ENCODE results near the gene MICAL2.

MICAL2 gene

GRCh38 chr11:12266943-12267342, 156.6 kb downstream of the MICAL2 start:
- H3K79me2 ChIP-seq (ENCODE audit: control insufficient read depth, insufficient read depth, low read length, unreplicated experiment): no peaks in the 10 kb centered on the region
- no peak overlapping the region for H3K4me3 ChIP-seq (ENCODE audit: low read depth, low read length)
- peaks cover 11% of the 10 kb centered on the region for H3K4me1 ChIP-seq (ENCODE audit: control insufficient read depth, insufficient read depth, low read length, unreplicated experiment)
- H3K27ac ChIP-seq (ENCODE audit: low read depth, low read length): no peak overlapping the region
- no peaks in the 10 kb centered on the region for H3K27me3 ChIP-seq (ENCODE audit: insufficient read depth, low read length)
- H2AFZ ChIP-seq (ENCODE audit: low read length, unreplicated experiment): no peak overlapping the region
- no peaks in the 10 kb centered on the region; the same call in 1 of the 2 replicates for H3K36me3 ChIP-seq (ENCODE audit: insufficient read depth, low read length)

GRCh38 chr11:12267921-12268320, 157.5 kb downstream of the MICAL2 start:
- Histone ChIP-seq H3K4me1 (ENCODE audit: control insufficient read depth, insufficient read depth, low read length, unreplicated experiment) (peaks cover 17% of the 10 kb centered on the region), H3K4me3 (ENCODE audit: low read depth, low read length) (no peak overlapping the region), H3K27me3 (ENCODE audit: insufficient read depth, low read length) (no peaks in the 10 kb centered on the region), H3K27ac (ENCODE audit: low read depth, low read length) (no peak overlapping the region), H3K36me3 (ENCODE audit: insufficient read depth, low read length) (no peaks in the 10 kb centered on the region; the same call in 1 of the 2 replicates), H2AFZ (ENCODE audit: low read length, unreplicated experiment) (no peak overlapping the region), H3K79me2 (ENCODE audit: control insufficient read depth, insufficient read depth, low read length, unreplicated experiment) (no peaks in the 10 kb centered on the region)

- peak overlapping the region; percentile 53; the same call in 1 of the 2 replicates for H3K27ac ChIP-seq (ENCODE audit: low read depth, low read length)
- no peaks in the 10 kb centered on the region for H3K79me2 ChIP-seq (ENCODE audit: control insufficient read depth, insufficient read depth, low read length, unreplicated experiment)
- H3K36me3 ChIP-seq (ENCODE audit: insufficient read depth, low read length): no peaks in the 10 kb centered on the region
- no peak overlapping the region for H2AFZ ChIP-seq (ENCODE audit: low read length, unreplicated experiment)
- no peaks in the 10 kb centered on the region for H3K27me3 ChIP-seq (ENCODE audit: insufficient read depth, low read length)
- H3K4me1 ChIP-seq (ENCODE audit: control insufficient read depth, insufficient read depth, low read length, unreplicated experiment): peaks cover 26% of the 10 kb centered on the region
- no peak overlapping the region for H3K4me3 ChIP-seq (ENCODE audit: low read depth, low read length)
Measured at GRCh38 chr11:12269104-12269441, 158.7 kb downstream of the MICAL2 start.

- Histone ChIP-seq H2AFZ (ENCODE audit: low read length, unreplicated experiment) (no peak overlapping the region), H3K27me3 (ENCODE audit: insufficient read depth, low read length) (no peaks in the 10 kb centered on the region), H3K79me2 (ENCODE audit: control insufficient read depth, insufficient read depth, low read length, unreplicated experiment) (no peaks in the 10 kb centered on the region), H3K27ac (ENCODE audit: low read depth, low read length) (no peak overlapping the region), H3K36me3 (ENCODE audit: insufficient read depth, low read length) (no peaks in the 10 kb centered on the region), H3K4me1 (ENCODE audit: control insufficient read depth, insufficient read depth, low read length, unreplicated experiment) (peaks cover 32% of the 10 kb centered on the region), H3K4me3 (ENCODE audit: low read depth, low read length) (no peak overlapping the region)
Measured at GRCh38 chr11:12269446-12270214, 159.2 kb downstream of the MICAL2 start.

DNA sequence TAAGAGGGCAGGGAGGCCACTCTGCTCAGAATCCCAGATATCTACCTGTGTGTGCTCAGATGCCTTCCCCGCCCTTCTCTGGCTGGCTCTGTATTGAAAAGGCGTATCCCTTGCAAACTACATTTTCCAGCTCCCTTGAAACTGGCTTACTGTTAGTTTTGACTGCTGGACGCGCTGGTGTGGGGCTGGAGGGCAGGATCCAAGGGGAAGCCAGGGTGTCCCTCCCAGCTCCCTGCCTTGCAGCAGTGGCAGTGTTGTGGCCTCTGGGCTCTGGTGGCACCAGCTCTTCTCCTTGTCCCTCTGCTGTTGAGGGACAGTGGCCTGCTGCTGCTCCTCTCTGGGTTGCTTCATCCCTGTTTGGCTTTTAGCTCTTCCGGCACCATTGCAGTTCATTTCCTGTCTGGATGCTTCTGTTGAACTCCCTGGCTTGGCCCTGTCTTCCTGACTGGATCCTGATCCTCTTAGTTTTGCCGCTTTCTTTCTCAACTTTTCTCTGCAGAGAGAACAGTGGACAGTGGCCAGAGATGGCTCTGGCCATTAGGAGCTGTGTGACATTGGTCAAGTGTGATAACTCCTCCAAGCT, 159.9 kb downstream of the MICAL2 start:
- Histone ChIP-seq H3K36me3 (ENCODE audit: insufficient read depth, low read length) (no peaks in the 10 kb centered on the region), H2AFZ (ENCODE audit: low read length, unreplicated experiment) (no peak overlapping the region), H3K79me2 (ENCODE audit: control insufficient read depth, insufficient read depth, low read length, unreplicated experiment) (no peaks in the 10 kb centered on the region), H3K4me3 (ENCODE audit: low read depth, low read length) (no peak overlapping the region), H3K4me1 (ENCODE audit: control insufficient read depth, insufficient read depth, low read length, unreplicated experiment) (peaks cover 38% of the 10 kb centered on the region), H3K27me3 (ENCODE audit: insufficient read depth, low read length) (no peaks in the 10 kb centered on the region), H3K27ac (ENCODE audit: low read depth, low read length) (no peak overlapping the region)

GRCh38 chr11:12270817-12271216, 160.4 kb downstream of the MICAL2 start:
- Histone ChIP-seq H3K4me3 (ENCODE audit: low read depth, low read length) (no peak overlapping the region), H3K27ac (ENCODE audit: low read depth, low read length) (no peak overlapping the region), H3K36me3 (ENCODE audit: insufficient read depth, low read length) (no peaks in the 10 kb centered on the region), H3K27me3 (ENCODE audit: insufficient read depth, low read length) (no peaks in the 10 kb centered on the region), H3K79me2 (ENCODE audit: control insufficient read depth, insufficient read depth, low read length, unreplicated experiment) (no peaks in the 10 kb centered on the region), H3K4me1 (ENCODE audit: control insufficient read depth, insufficient read depth, low read length, unreplicated experiment) (peaks cover 38% of the 10 kb centered on the region), H2AFZ (ENCODE audit: low read length, unreplicated experiment) (no peak overlapping the region)

GRCh38 chr11:12271241-12271640, 160.9 kb downstream of the MICAL2 start:
- H3K4me1 ChIP-seq (ENCODE audit: control insufficient read depth, insufficient read depth, low read length, unreplicated experiment): peaks cover 38% of the 10 kb centered on the region
- H3K36me3 ChIP-seq (ENCODE audit: insufficient read depth, low read length): no peaks in the 10 kb centered on the region
- H3K79me2 ChIP-seq (ENCODE audit: control insufficient read depth, insufficient read depth, low read length, unreplicated experiment): no peaks in the 10 kb centered on the region
- no peak overlapping the region for H2AFZ ChIP-seq (ENCODE audit: low read length, unreplicated experiment)
- no peak overlapping the region for H3K4me3 ChIP-seq (ENCODE audit: low read depth, low read length)
- H3K27ac ChIP-seq (ENCODE audit: low read depth, low read length): no peak overlapping the region
- no peaks in the 10 kb centered on the region for H3K27me3 ChIP-seq (ENCODE audit: insufficient read depth, low read length)

- Histone ChIP-seq H2AFZ (ENCODE audit: low read length, unreplicated experiment) (no peak overlapping the region), H3K36me3 (ENCODE audit: insufficient read depth, low read length) (no peaks in the 10 kb centered on the region), H3K27ac (ENCODE audit: low read depth, low read length) (no peak overlapping the region), H3K4me3 (ENCODE audit: low read depth, low read length) (no peak overlapping the region), H3K79me2 (ENCODE audit: control insufficient read depth, insufficient read depth, low read length, unreplicated experiment) (no peaks in the 10 kb centered on the region), H3K4me1 (ENCODE audit: control insufficient read depth, insufficient read depth, low read length, unreplicated experiment) (peaks cover 38% of the 10 kb centered on the region), H3K27me3 (ENCODE audit: insufficient read depth, low read length) (no peaks in the 10 kb centered on the region)
Measured at GRCh38 chr11:12271826-12272366, 161.5 kb downstream of the MICAL2 start.

GRCh38 chr11:12272821-12273617, 162.6 kb downstream of the MICAL2 start:
- Histone ChIP-seq H3K4me3 (ENCODE audit: low read depth, low read length) (no peak overlapping the region), H3K36me3 (ENCODE audit: insufficient read depth, low read length) (no peaks in the 10 kb centered on the region), H3K79me2 (ENCODE audit: control insufficient read depth, insufficient read depth, low read length, unreplicated experiment) (no peaks in the 10 kb centered on the region), H3K27ac (ENCODE audit: low read depth, low read length) (peak overlapping the region; percentile 9; the same call in 1 of the 2 replicates), H3K27me3 (ENCODE audit: insufficient read depth, low read length) (no peaks in the 10 kb centered on the region), H2AFZ (ENCODE audit: low read length, unreplicated experiment) (no peak overlapping the region), H3K4me1 (ENCODE audit: control insufficient read depth, insufficient read depth, low read length, unreplicated experiment) (peaks cover 38% of the 10 kb centered on the region)

GRCh38 chr11:12273618-12273995, 163.2 kb downstream of the MICAL2 start:
- H3K36me3 ChIP-seq (ENCODE audit: insufficient read depth, low read length): no peaks in the 10 kb centered on the region

More at GRCh38 chr11:12273618-12273995, 163.2 kb downstream of the MICAL2 start:
- no peaks in the 10 kb centered on the region for H3K27me3 ChIP-seq (ENCODE audit: insufficient read depth, low read length)
- H3K4me1 ChIP-seq (ENCODE audit: control insufficient read depth, insufficient read depth, low read length, unreplicated experiment): peaks cover 38% of the 10 kb centered on the region
- no peak overlapping the region for H3K27ac ChIP-seq (ENCODE audit: low read depth, low read length)
- H3K79me2 ChIP-seq (ENCODE audit: control insufficient read depth, insufficient read depth, low read length, unreplicated experiment): no peaks in the 10 kb centered on the region
- no peak overlapping the region for H2AFZ ChIP-seq (ENCODE audit: low read length, unreplicated experiment)
- H3K4me3 ChIP-seq (ENCODE audit: low read depth, low read length): no peak overlapping the region
